ENCODE measurements around the gene IL22RA1. TPM values are rescaled to one million over a fixed set of nuclear protein-coding genes. Genes with fewer than 3 reads are reported as not detected.

IL22RA1 gene
- total RNA-seq, 1 donor from 2014 or later: not detected

- DNase-seq (ENCODE audit: low spot score) (no peak), ATAC-seq (no peak)
- intact Hi-C loops (cut with DNase I): no loop called here
These were observed 26.3 kb upstream of the IL22RA1 start for GRCh38 chr1:24169286-24169685.

- intact Hi-C loops (cut with DNase I): no loop called here
- DNase-seq (ENCODE audit: low spot score) (no peak), ATAC-seq (no peak)
These were observed 25.3 kb upstream of the IL22RA1 start for GRCh38 chr1:24168245-24168644.

DNA sequence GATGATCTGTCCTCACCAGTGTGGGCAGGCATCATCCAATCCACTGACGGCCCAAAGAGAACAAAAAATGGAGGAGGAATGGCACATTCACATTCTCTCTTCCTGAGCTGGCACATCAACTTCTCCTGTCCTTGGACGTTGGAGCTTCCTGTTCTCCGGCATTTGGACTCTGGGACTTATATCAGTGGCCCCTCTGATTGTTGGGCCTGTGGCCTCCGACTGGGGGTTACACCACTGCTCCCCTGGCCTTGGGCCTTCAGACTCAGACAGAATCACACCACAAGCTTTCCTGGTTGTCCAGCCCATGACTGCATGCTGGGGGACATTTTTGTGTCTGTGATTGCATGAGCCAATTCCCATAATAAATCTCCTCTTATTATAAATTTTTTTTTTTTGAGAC is 24.1 kb upstream of the IL22RA1 start:
- intact Hi-C loops (cut with DNase I): no loop called here
- no peak for DNase-seq (ENCODE audit: low spot score)

DNA sequence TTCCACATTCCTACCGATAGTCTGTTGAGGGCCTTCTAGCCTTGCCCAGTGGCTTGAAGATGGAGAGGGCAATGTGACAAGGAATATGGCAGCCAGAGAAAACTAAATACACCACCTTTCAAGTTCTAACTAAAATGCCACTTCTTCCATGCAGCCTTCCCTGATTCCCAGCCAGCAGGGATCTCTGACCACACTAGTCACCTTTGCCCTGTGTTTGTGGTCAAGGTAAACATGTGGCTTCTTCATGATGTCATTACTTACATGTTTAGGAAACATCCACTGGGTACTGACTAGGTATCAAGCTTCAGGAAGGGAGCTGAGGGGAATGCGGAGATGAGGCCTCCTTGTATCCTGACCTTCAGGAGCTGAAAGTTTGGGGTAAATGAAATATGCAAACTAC is 22.6 kb upstream of the IL22RA1 start:
- DNase-seq (ENCODE audit: low spot score): no peak
- intact Hi-C loops (cut with DNase I): no loop called here
- no peak for ATAC-seq

More for the DNA sequence above, 24.1 kb upstream of the IL22RA1 start:
- ATAC-seq: no peak

GRCh38 chr1:24164004-24164403 is 21.1 kb upstream of the IL22RA1 start:
- DNase-seq (ENCODE audit: low spot score): no peak
- no peak for ATAC-seq
- intact Hi-C loops (cut with DNase I): no loop called here

- intact Hi-C loops (cut with DNase I): no loop called here
- DNase-seq (ENCODE audit: low spot score) (no peak), ATAC-seq (no peak)
These were observed 19.3 kb upstream of the IL22RA1 start for GRCh38 chr1:24162201-24162600.

GRCh38 chr1:24161270-24161669 is 18.3 kb upstream of the IL22RA1 start:
- ATAC-seq: no peak
- DNase-seq (ENCODE audit: low spot score): no peak
- intact Hi-C loops (cut with DNase I): no loop called here

GRCh38 chr1:24159366-24159765 is 16.4 kb upstream of the IL22RA1 start:
- intact Hi-C loops (cut with DNase I): no loop called here
- ATAC-seq (no peak), DNase-seq (ENCODE audit: low spot score) (no peak)

DNA sequence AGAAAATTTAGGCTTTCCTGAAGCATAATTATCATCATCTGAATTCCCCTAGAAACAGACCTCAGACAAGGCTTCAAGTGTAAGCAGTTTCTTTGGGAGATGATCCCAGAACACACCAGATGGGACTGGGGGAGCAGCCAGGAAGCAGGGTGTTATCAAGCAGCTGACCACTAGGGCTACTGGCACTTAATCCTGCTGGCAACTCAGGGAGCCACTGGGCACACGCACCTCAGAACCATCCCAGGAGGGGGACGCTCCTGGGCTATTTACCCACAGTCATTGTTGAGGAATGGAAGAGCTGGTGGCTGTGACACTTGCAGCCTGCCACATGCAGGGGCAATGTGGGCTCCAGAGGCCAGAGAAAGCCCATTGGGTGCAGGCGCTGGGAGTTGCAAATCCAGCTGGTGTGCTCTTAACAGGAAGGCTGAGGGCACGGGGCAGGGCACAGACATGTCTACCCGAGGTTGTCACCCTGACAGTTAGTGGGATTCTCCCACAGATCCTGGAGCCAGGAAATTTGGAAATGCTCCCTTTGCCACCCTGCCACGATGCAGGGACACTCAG is 15.1 kb upstream of the IL22RA1 start:
- intact Hi-C loops (cut with DNase I): no loop called here
- no peak for ATAC-seq
- no peak for DNase-seq (ENCODE audit: low spot score)

DNA sequence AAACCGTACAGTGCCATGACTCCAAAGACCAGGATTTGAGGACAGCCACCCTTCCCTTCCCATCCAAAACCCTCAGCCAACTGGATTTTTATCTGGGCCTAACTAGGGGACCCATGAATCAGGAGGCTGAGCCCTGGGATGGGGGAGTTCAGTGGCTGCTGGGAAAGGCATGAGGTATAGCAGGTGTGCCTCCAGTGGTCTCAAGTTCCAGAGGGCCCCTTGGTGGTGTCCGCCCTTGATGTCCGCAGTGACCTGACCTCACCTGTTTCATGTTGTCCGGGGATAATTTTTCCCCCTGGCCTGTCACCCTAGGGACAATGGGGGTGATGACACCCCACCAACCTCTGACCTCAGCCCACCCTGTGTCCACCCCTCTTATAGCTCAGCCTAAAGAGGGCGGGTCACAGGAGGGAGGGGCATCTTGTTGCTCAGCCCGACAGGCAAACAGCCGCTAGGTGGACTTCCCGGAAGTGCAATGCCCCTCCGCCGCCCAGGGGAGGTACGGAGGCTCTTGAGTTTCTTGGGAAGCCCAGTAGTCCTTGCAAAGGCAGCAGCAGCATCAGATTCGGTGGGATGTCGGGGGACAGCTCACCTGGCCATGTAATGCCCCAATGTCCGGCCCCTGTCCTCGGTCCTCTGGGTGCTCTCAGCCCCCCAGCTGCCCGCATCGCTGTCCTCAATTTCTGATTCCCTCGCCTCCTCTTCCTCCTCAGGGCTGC is 13.8 kb upstream of the IL22RA1 start:
- no peak for ATAC-seq
- intact Hi-C loops (cut with DNase I): no loop called here
- no peak for DNase-seq (ENCODE audit: low spot score)

DNA sequence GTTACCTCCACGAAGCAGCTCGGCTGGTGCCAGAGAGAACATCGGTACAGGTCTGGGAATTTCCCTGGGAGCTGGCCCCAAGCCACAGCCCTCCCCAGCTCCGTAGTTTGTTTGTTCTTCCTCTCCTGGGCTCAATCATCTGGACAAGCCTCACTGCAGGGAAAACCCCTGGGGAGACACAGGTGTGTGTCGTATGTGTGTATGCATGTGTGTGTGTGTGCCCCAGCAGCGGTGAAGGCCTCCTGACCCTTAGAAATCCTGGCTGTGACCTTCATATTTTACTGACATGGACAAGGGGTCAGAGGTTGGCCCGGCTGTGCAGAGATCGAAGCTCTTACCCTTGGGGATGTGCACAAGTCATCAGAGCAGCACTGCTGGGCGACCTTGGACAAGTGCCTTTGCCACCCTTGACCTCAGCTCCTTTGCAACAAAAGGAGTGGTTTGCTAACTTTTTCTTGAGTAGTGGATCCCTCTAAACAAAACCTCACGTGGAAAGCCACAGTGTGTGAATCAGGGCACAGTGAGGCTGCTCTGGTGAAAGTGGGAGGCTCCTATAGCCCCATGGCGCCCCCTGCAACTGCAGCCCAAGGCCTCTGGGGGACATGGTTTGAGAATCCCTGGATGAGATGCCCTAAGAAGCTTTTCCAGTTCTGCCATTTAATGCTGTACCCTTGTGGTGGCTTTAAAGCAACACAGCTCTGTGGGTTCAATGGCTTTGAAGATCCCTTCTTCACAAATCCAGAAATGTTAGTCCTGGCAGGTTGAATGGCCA is 12.3 kb upstream of the IL22RA1 start:
- intact Hi-C loops (cut with DNase I): no loop called here
- ATAC-seq (no peak), DNase-seq (ENCODE audit: low spot score) (no peak)

GRCh38 chr1:24154215-24154614 is 11.3 kb upstream of the IL22RA1 start:
- intact Hi-C loops (cut with DNase I): no loop called here
- no peak for DNase-seq (ENCODE audit: low spot score)
- no peak for ATAC-seq

DNA sequence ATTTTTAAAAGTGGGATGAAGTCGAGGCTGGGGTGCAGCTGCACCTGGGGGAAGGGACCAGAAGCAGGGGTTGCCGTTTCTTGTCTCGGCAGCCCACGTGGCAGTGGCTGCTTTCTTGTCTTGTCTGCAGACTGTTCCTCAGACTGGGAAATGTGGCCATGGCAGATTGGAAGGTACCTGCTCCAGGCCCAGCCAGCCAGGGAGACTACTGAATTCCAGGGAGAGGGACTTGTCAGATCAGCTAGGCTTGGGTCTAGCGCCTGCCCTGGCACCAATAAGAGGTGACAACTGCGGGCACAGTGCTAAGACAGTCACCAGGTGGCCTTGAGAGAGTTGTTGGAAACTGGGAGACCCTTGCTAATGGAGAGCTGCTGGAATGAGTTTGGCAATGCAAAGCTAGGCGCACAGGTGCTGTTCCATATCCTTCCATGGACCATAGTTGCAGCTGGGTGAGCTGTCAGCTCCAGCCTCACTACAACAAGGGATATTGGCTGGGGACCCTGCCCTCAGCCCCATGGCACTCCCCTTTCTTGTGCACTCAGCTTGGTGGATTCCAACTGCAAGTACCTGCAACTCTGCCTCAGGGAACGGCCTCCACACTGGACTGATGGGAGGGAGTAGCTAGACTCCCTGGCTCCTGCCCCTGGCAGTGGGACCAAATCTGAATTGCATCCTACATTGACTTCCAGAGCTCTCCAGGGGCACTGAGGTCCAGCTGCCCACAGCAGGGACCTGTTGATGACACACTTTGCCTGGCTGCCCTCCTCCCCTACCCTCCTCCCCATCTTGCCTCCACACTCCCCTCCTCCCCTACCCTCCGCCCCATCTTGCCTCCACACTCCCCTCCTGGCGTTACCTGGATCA is 9.9 kb upstream of the IL22RA1 start:
- DNase-seq (ENCODE audit: low spot score) (no peak), ATAC-seq (no peak)
- intact Hi-C loops (cut with DNase I): no loop called here

DNA sequence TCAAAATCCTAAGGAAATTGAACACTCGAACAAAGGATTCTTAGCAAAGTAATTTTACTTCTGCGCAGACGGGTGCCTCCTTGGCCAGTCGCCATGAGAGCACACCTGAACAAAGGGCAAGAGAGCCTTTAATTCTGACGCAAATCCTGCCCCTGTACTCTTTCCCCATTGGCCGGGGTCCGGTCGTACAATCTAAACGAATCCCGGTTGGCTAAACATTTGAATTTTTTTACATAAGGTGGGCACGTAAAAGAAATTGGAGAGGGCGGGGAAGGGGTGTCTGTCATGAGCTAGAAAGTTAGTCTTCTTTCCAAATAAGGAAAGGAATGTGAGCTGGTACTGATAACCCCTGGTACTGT is 8.2 kb upstream of the IL22RA1 start:
- DNase-seq (ENCODE audit: low spot score) (no peak), ATAC-seq (no peak)
- intact Hi-C loops (cut with DNase I): no loop called here

DNA sequence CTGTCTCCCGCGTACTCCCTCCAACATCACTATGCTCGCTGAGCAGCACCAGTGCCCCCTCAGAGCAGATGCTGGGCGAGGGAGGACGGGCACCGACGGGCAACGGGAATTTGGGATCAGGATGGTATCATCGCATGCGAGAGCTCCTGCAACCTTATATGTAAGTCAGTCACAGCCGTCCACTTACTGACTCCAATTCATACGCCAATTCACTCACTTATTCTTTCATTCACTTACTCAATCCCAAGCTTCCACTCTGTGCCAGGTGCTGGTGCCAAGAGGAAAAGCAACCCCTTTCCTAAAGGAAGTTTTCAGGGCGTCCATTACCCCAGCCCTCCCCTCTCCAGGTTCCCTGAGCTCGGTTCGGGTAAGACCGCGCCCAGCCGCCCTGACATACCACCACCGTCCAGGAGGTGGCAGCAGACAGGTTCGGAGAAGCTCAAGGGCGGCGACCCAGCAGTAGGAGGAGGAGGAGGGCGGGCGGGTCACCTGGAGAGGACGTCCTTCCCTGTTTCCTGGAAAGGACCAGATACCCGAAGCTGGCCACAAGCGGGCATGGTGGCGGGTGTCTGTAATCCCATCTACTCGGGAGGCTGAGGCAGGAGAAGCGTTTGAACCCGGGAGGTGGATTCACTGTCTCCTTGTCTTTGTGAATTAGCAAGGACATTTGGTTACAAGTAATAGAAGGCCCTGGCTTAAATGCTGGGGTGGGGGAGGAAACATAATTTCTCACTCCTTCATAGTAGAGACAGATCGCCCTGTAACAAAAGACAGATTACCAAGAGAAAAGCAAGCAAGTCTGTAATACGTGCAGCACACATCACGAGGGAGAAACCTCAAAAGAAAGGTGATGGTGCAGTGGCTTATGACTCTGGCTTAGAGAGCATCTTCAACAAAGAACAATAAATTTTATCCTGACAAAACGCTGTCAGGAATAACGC is 7.6 kb upstream of the IL22RA1 start:
- peak; percentile 90 for DNase-seq (ENCODE audit: low spot score)
- intact Hi-C loops (cut with DNase I): no loop called here
- peak; percentile 93 for ATAC-seq

GRCh38 chr1:24149866-24150233 is 6.9 kb upstream of the IL22RA1 start:
- intact Hi-C loops (cut with DNase I): no loop called here
- no peak for ATAC-seq

DNA sequence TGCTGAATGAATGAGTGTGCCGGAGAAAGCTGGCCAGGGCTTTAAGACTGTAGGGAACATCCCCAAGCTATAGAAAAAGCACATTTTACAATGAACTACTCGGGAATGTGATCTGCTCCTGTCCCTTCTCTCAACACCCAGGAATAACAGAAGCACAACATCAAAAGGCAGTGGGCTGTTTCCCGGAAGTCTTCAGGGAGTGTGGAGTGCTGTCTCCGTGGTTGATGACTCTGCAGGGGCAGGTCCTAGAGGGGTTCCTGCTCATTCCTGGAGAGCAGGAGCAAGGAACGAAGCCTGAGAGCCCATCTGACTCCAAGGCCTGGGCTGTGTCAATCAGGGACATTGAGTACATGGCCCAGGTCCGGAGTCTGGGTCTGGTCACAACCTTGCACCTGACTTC is 4.9 kb upstream of the IL22RA1 start:
- no peak for DNase-seq (ENCODE audit: low spot score)
- intact Hi-C loops (cut with DNase I): no loop called here
- ATAC-seq: no peak

More at GRCh38 chr1:24149866-24150233, 6.9 kb upstream of the IL22RA1 start:
- DNase-seq (ENCODE audit: low spot score): no peak

DNA sequence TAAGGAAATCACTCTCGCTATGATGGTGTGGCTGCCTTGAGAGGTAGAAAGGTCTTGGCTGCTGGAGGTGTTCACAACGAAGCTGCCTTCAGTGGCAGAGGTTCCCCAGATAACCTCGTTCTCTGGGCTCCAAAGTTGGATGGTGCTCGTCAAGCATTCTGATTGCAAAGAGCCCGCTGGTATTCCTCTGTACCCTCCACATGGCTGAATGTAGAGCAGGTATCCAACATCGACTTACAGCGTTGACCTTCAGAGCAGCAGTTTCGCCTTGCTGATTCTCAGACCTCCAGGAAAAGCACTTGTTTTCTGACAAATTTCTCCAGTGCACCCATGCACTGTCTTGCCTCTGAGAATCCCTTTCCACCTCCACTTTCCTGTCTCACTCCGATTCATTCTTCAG is 4.3 kb upstream of the IL22RA1 start:
- DNase-seq (ENCODE audit: low spot score) (no peak), ATAC-seq (no peak)
- intact Hi-C loops (cut with DNase I): no loop called here

Data from sciatic nerve (tissue), 2 donors.